ENCODE data around the gene LBHD2.

DNA sequence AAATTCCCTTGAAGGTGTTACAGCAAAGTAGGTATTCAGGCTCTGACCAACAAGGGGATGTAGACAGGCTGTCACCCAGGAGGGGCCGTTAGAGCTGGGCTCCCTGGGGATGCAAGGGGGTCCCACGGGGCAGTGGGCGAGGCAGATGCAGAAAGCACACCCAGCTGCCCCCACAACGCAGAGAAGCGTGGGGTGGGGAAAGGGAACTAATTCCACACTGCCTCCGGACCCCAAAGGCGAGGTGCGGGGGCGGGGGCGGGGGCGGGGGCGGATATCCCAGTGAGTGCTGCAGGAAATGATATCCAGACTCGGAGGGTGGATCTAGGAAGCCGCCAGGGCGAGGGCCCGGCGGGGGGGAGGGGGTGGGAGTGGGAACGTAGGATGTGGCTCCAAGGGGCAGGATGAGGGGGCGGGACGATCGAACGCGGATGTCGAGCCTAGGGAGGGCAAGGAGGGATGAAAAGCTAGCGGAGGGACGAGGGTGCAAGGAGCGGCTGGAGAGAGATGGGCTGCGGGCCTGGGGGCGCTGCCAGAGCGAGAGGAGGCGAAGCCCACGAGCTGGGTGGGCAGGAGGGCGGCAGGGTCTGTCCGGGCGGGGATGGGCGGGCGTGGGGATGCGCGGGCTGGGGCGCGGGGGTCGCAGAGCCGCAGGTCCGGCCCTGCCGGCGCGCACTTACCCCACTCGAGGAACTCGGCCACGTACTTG lies 27.5 kb upstream of the LBHD2 start:
- TF ChIP-seq POLR2AphosphoS5 (IDR thresholded peaks at IDR 0.05; ENCODE audit: borderline replicate concordance, low read depth, low read length) (no peak), EZH2 (IDR thresholded peaks at IDR 0.05) (no peak)
